Measurements from ENCODE around the gene MED31.

The MED31 gene

GRCh38 chr17:6651919-6652452 lies 581 bp upstream of the MED31 start:
- DNase-seq: no peak

DNA sequence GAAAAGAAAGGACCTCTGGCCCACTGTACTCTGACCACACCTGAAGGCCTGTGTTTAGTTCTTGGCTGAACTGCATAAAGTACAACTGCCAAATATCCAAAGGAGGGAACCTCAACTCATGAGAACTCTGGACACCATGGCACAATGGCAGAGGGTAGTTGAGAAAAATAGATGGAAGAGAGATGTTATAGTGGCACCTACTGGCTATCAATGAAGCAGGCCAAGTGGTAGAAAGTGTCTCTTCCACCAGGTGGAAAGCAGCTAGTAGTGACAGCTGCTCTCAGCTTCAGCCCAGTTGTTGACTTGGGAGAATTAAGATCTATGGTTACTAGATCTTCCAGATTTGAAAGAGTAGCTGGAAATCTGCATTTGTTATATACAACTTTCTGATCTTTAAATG lies 3.2 kb downstream of the MED31 start:
- no peak for DNase-seq

DNA sequence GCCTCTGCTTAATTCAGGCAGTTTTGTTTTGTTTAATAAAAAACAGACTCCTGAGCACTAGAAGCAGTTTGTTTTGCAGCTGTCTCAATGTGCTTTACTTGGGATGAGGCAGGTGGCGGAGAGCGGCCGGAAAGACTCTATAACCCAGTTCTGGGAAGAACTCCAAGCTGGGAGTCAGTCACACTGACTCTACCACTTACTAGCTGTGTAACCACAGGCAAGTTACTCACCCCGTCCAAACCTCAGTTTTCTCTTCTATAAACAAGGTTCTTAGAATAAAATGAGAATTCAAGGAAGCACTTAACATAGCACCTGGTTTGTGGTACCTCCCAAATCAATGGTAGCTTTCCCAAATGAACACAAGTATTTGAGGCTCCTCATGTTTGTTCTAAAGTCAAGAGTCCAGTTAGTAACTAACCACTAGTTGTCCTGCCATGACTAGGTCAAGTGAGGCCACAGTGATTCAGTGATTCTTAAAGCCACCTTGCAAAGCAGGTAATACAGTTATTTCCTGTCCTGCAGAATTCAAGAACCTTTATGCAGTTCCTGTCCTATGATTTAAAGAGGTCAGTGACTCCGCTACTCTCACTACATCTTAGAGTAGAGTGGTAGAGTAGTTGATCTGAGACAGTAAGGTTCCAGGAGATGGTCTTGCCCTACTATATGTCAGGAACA lies 7.8 kb downstream of the MED31 start:
- DNase-seq: no peak

- no peak for DNase-seq
These were observed 8.8 kb downstream of the MED31 start for GRCh38 chr17:6642592-6642991.

DNA sequence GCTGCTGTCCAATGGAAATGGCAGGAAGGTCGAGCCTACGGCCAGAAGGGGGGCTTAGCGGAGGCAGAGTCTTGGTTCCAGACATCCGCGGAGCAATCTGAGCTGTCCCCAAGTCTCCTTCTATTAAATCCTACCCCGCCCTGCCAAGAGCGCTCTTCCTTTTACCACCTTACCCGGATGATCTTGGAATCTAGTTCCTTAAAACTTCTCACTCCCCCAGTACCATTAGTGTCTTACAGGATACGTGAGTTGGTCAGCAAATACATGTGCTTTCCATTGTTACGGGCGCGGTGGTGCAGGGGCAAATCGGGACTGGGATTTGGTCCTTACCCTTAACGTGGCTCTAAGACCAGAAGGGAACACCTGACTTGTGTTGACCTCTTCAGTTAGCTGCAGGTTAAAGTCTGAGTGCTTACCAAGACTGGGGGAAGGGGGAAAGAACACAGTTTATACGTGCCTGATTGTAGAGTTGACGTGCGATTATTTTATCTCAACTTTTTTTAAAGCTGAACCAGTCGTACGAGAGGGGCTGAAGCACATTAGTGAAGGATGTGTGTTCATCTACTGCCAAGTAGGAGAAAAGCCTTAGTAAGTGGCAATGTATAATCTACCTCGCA lies 10.1 kb downstream of the MED31 start:
- no peak for DNase-seq

GRCh38 chr17:6640536-6641246 lies 10.7 kb downstream of the MED31 start, which contains the start of the genes KIAA0753 and TXNDC17:
KIAA0753 (minus strand) TSS chr17:6640711; CDS start chr17:6635103, 5,608 bp downstream.
TXNDC17 (plus strand) TSS chr17:6641060; CDS start chr17:6641083, 23 bp downstream.
- peak; percentile 74 for DNase-seq

GRCh38 chr17:6639586-6640535 lies 11.5 kb downstream of the MED31 start:
- DNase-seq: no peak

GRCh38 chr17:6639014-6639585 lies 12.3 kb downstream of the MED31 start:
- DNase-seq: no peak

- DNase-seq: no peak
These were observed 13.1 kb downstream of the MED31 start for GRCh38 chr17:6638046-6638908.

- no peak for DNase-seq
These were observed 14.0 kb downstream of the MED31 start for GRCh38 chr17:6637458-6637840.

- no peak for DNase-seq
These were observed 14.6 kb downstream of the MED31 start for GRCh38 chr17:6636616-6637457.

DNA sequence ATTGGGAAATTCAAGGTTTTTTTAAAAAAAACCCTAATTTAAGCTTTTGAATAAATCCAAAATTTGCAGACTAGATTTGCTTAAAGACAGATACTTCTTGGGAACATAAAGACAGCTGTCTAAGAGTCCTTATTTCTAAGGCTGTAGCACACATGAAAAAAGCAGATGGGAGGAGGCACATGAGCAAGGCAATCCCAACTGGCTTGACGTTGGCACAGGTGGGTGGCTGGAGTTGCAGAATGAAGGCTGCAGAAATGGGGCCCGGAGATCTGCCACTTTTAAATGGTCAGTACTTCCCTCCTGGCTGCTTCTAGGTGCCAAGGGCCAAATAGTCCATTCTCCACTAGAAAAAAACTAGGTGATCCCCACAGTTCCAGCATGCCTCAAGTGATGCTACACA lies 15.3 kb downstream of the MED31 start:
- no peak for DNase-seq

DNA sequence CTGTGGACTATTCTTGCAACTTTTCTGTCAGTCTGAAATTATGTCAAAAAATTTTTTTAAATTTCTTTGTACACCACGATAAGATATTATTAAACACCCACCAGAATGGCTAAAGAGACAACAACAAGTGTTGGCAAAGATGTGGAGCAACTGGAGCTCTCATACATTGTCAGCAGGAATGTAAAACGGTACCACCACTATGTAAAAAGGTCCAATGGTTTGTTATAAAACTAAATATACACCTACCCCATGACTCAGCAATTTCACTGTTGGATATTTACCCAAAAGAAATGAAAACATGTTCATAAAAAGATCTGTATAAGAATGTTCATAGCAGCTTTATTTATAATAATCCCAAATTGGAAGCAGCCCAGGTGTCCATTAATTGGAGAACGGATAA lies 18.1 kb downstream of the MED31 start:
- no peak for DNase-seq

- DNase-seq: no peak
These were observed 18.9 kb downstream of the MED31 start for GRCh38 chr17:6632530-6632929.

DNA sequence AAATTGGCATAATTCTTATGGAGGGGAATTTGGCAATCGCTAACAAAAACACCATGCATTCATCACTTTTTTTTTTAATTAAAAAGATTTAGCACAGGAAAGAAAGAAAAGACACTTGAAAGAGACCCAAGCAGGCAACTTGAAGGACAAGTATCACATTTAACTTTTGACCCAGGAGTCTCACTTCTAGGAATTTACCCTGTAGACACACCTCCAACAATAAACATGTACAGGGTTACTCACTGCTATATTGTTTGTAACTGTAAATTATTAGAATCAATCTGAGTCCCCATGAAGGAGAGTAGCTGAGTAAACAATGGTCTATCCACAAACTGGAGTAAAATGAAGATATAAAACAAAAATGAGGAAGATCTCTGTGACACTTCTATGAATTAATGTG lies 21.0 kb downstream of the MED31 start:
- DNase-seq: no peak

DNA sequence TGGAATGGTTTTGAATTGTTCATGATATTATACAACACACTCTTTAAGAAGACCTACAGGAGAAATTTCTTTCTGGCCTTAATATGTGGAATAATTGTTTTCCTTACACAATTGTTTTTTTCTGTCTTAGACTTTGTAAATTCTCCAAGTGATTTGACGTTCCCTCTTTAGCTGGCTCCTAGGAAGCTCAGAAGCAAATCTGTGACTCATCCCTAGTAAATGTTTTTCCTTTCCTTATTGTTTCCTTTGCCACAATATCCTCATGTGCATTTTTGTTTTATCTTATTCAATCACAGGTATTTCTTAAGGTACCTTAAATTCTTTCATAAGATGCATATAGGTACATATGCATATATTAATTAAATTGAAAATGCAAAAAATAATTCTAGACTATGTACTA lies 24.4 kb downstream of the MED31 start:
- DNase-seq: no peak

DNA sequence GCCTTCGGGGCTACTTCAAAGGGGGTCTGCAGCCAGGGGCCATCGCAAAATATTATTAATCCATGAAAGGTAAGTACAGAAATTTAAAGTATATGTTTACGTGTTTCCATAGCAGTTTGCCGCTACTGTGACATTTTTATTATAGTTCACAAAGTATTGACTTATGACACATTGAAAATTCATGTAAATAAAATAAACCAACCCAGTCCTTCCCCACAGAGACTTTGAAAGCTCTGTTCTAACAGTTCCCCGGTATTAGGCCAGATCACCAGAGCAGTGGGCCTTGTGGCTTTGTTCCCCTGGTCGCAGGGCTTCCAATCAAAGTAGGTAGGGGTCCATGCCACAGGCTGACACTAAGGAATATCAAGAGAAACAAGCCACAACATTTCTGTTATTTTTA lies 24.8 kb downstream of the MED31 start:
- no peak for DNase-seq

- no peak for DNase-seq
These were observed 27.5 kb downstream of the MED31 start for GRCh38 chr17:6623941-6624340.

DNA sequence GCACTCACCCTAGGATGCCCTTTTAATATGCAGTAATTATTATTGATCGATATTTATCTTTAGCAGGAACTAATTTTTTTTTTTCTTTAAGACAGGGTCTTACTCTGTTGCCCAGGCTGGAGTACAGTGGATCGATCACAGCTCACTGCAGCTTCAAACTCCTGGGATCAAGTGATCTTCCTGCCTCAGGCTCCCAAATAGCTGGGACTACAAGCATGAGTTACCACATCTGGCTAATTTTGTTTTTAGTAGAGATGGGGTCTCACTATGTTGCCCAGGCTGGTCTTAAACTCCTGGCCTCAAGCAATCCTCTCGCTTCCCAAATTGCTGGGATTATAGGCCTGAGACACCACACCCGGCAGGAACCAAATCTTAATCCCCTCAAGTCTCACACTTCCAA lies 40.2 kb downstream of the MED31 start:
- DNase-seq: no peak

- DNase-seq: no peak
These were observed 41.4 kb downstream of the MED31 start for GRCh38 chr17:6610011-6610410.
